Subcutaneous adipose tissue (tissue), 4 donors: ENCODE results near the gene PLIN1. TPM values are rescaled to one million over a fixed set of nuclear protein-coding genes. Genes with fewer than 3 reads are reported as not detected.

Source experiments
- CTCF ChIP-seq: fragments of 450-650 bp; IDR thresholded peaks from one replicate; pipeline ENCODE4 v1.5.1; 2016; ENCODE audit warnings: low read depth, mild to moderate bottlenecking, control low read depth, antibody characterized with exemption, moderate library complexity
- total RNA-seq, 4 donors: library from RNA; depleted of rRNA; stranded (reverse); fragments of >200 nt; gene quantifications; one replicate each; pipeline ENCODE4 v1.1.0, GENCODE V29; 2016

Gene PLIN1
- total RNA-seq, 4 donors from 2014 or later = 722 to 3,387 (median 1,779) TPM

DNA sequence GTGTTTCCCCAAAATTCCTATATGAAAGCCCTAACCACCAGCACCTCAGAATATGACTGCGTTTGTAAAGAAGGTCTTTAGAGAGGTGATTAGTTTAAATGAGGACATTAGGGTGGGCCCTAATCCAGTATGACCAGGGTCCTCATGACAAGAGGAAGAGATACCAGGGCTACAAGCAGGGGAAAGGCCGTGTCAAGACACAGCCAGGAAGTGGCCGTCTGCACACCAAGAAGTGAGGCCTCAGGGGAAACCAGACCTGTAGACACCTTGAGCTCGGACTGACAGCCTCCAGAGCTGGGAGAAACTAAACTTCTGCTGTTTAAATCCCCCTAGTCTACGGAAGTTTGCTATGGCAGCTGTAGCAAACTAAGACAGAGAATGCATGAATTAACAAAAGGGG lies 38.1 kb downstream of the PLIN1 start:
- TF ChIP-seq CTCF = no peak

DNA sequence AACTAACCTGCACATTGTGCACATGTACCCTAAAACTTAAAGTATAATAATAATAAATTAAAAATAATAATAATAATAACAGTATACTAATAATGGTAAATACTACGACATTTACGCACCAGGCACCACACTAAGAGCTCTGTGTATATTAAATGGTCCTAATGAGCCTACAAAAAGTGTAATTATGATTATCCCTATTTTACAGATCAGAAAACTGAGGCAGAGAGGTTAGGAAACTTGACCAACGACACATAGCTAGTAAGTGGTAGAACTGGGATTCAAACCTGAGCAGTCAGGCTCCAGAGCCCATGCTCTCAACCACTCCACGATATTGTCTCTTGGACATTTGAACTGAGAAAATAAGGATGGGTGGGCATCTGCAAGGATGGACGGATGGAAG lies 38.9 kb downstream of the PLIN1 start:
- no peak for TF ChIP-seq CTCF

- no peak for TF ChIP-seq CTCF
These were observed 45.6 kb downstream of the PLIN1 start for GRCh38 chr15:89633585-89633984.

DNA sequence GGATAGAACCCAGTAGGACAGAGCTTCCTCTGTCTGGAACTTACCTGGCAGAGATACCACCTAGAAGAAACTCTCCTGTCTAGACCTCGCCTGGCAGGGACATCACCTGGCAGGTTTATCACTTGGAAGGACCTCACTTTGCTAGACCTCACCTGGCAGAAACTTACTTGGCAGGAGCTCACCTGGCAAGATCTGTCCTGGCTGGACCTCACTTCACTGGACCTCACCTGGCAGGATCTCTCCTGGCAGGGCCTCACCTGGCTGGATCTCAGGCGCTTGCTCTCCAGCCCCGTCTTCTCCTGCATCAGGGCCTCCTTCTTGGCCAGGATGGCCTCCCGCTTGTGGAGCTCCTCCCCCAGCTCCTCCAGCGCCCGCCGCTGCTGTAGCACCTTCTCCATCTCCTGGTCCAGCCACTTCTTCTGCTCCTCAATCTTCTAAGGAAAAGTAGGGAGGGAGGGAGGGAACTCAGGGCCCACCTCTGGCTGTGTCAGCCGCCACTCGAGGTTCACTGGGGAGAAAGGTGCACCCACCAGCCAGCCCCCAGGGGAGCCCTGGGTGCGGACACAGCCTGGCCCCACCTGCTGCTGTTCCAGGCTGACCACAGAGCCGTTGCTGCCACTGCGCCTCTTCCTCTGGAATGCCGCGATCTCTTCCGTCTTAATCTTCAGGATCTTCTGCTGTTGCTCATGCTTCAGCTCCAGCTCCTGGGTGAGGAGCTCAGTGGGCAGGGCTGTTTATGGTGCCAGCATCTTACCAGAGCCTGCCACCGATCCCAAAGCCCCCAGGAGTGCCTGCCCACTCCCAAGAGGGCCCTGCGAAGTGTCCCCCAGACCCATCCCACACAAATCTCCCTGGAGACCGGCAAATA lies 46.4 kb downstream of the PLIN1 start:
- TF ChIP-seq CTCF = no peak

DNA sequence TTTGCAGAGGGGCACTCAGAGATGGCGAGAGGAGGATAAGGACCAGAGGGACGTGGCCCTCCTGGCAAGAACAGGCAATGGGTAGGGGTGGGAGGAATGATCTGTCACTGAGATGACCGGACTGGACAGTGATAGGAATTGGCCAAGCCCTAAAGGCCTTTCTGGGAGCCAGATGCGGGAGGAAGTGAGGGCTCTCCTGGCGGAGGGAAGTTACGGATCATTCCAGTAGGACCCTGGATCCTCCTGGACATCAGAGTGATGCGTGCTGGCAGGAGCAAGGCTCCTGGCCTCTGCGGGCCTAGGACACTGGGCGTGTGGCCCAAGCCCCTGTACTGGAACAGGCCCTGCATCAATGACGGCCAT lies 47.3 kb downstream of the PLIN1 start:
- no peak for TF ChIP-seq CTCF

- no peak for TF ChIP-seq CTCF
These were observed 47.9 kb downstream of the PLIN1 start for GRCh38 chr15:89630974-89631901.

DNA sequence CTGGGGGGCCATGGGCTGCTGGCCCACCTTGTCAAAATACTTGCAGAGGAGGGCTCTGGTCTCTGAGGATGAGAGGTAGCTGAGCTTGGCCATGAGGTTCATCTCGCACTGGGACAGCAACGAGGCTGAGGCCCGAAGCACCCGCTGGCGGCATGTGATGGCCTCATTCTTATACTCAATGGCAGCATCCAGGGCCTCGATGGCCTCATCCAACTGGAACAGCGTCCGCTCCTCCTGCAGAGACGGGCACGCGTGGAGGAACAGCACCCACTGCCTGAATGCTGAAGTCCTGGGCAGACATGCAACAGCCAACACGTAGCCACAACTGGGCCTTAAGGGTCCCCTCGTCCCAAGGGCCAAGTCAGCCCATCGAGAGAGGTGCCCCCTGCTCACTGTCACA lies 48.9 kb downstream of the PLIN1 start:
- TF ChIP-seq CTCF = no peak
